ENCODE data around the gene PTPRT. TPM values are rescaled to one million over a fixed set of nuclear protein-coding genes. Genes with fewer than 3 reads are reported as not detected.

PTPRT gene
- total and polyA plus RNA-seq, 10 of the 15 experiments (the other 5 are each of a cell fraction or from before 2014, with no cell fraction given), result not detected

- no peak for ATAC-seq
- H3K4me2 ChIP-seq (ENCODE audit: control insufficient read depth, insufficient read depth), result no peak overlapping the region
- POLR2A ChIA-PET, result no interaction called here
- TF ChIP-seq PKNOX1 (IDR thresholded peaks at IDR 0.05) (no peak), EZH2 (IDR thresholded peaks at IDR 0.05; ENCODE audit: borderline replicate concordance, control insufficient read depth, low read depth, low read length) (no peak), MLLT1 (IDR thresholded peaks at IDR 0.05) (no peak), TCF12 (IDR thresholded peaks at IDR 0.05; ENCODE audit: low read depth, low read length) (no peak), MEF2A (IDR thresholded peaks at IDR 0.05; ENCODE audit: insufficient read depth, low read depth, low read length) (no peak), SRF (IDR thresholded peaks at IDR 0.05; ENCODE audit: low read depth in 2 of 2, low read length in 2 of 2) (no peak), SUZ12 (IDR thresholded peaks at IDR 0.05; ENCODE audit: unreplicated experiment) (no peak)
- FAIRE-seq, result no peak
- intact Hi-C loops (cut with micrococcal nuclease; ENCODE audit: unreplicated experiment) (no loop called here), in situ Hi-C loops (cut with MboI) (no loop called here)
- no peak overlapping the region for H2AFZ ChIP-seq (ENCODE audit: control insufficient read depth, low read depth, low read length)
- 32% methylated on average over 10 of the region's 10 CpGs for WGBS (ENCODE audit: insufficient coverage, insufficient replicate concordance, low lambda C conversion rate, missing lambda C conversion rate)
- no TSS peak for BruUV-seq (replicated peaks)
- SMC1A ChIA-PET (ENCODE audit: uncharacterized antibody, unreplicated experiment), result no interaction called here
- no peaks in the 10 kb centered on the region for H3K27me3 ChIP-seq (replicated peaks in 1 of 2; ENCODE audit: control insufficient read depth in 2 of 2, insufficient read depth in 2 of 2, low read length in 1 of 2)
- CTCF ChIA-PET, result no interaction called here
- no peak overlapping the region for H3K9ac ChIP-seq (ENCODE audit: control insufficient read depth, insufficient read depth, low read length)
- H3K27ac ChIP-seq (ENCODE audit: control insufficient read depth, insufficient read depth), result no peak overlapping the region
- no peaks in the 10 kb centered on the region for H3K79me2 ChIP-seq (ENCODE audit: control insufficient read depth, insufficient read depth, low read length)
- H3K36me3 ChIP-seq (ENCODE audit: control insufficient read depth in 2 of 2, insufficient read depth in 2 of 2, low read length in 1 of 2), result no peaks in the 10 kb centered on the region
- no peaks in the 10 kb centered on the region; the same call in 2 of the 3 replicates for H3K9me3 ChIP-seq (replicated peaks; ENCODE audit: control insufficient read depth, insufficient read depth, low read length)
- H3K4me3 ChIP-seq, result no peak overlapping the region
- RAD21 ChIA-PET (ENCODE audit: unreplicated experiment), result no interaction called here
- DNase-seq (ENCODE audit: low read depth, low spot score), result no peak
- no peaks in the 10 kb centered on the region for H3K4me1 ChIP-seq (ENCODE audit: control insufficient read depth, insufficient read depth, low read length)
- no peaks in the 10 kb centered on the region; the same call in 1 of the 2 replicates for H4K20me1 ChIP-seq (ENCODE audit: control insufficient read depth, insufficient read depth)
These were observed 283.6 kb downstream of the PTPRT start for GRCh38 chr20:42906120-42906519.
